Fibroblast of skin of left quadriceps (primary cell): ENCODE results near the gene CMTM4.
A peak's percentile ranks its signal among the peaks of the same experiment; 100 is the strongest.
"Not testable (repeated sequence)": the region's sequence is repeated elsewhere in the genome, so short reads cannot be mapped to it uniquely, and the experiment has no call there.

Experiments used
- DNase-seq, 2 experiments: peaks; one replicate each; pipeline ENCODE4 v3.0.0-alpha.2; 2013; ENCODE audit warnings: low read depth in 2 of 2

The CMTM4 gene

GRCh38 chr16:66592814-66593213 lies 103.7 kb downstream of the CMTM4 start:
- no peak for DNase-seq

- no peak for DNase-seq
Observed at GRCh38 chr16:66592241-66592640, 104.3 kb downstream of the CMTM4 start.

- DNase-seq, result no peak
Observed at GRCh38 chr16:66591018-66591417, 105.5 kb downstream of the CMTM4 start.

GRCh38 chr16:66590322-66590721 lies 106.2 kb downstream of the CMTM4 start:
- DNase-seq, result no peak

- no peak for DNase-seq
Observed at GRCh38 chr16:66588981-66589713, 107.4 kb downstream of the CMTM4 start.

- DNase-seq, result no peak
Observed at GRCh38 chr16:66587881-66588600, 108.5 kb downstream of the CMTM4 start.

GRCh38 chr16:66585481-66586239 lies 110.9 kb downstream of the CMTM4 start:
- no peak for DNase-seq

GRCh38 chr16:66581246-66581952 lies 115.1 kb downstream of the CMTM4 start:
- DNase-seq, result no peak

- peak; percentile 51 for DNase-seq
Observed at GRCh38 chr16:66580605-66581209, 115.8 kb downstream of the CMTM4 start.

- DNase-seq, result no peak
Observed at GRCh38 chr16:66578651-66579531, 117.7 kb downstream of the CMTM4 start, which contains the start of gene CMTM2. TSS of gene CMTM2 (plus strand) at chr16:66579463. CDS start at chr16:66579608, 145 bp downstream.

- no peak for DNase-seq
Observed at GRCh38 chr16:66576296-66576695, 120.2 kb downstream of the CMTM4 start.

- no peak for DNase-seq
Observed at GRCh38 chr16:66575060-66575459, 121.5 kb downstream of the CMTM4 start.

GRCh38 chr16:66574531-66574930 lies 122.0 kb downstream of the CMTM4 start:
- no peak for DNase-seq

- no peak for DNase-seq
Observed at GRCh38 chr16:66574081-66574480, 122.5 kb downstream of the CMTM4 start.

GRCh38 chr16:66572356-66572755 lies 124.2 kb downstream of the CMTM4 start:
- no peak for DNase-seq

- no peak for DNase-seq
Observed at GRCh38 chr16:66569827-66570405, 126.6 kb downstream of the CMTM4 start.

GRCh38 chr16:66569131-66569530 lies 127.4 kb downstream of the CMTM4 start:
- no peak for DNase-seq

- no peak for DNase-seq
Observed at GRCh38 chr16:66568355-66568754, 128.2 kb downstream of the CMTM4 start.

GRCh38 chr16:66567270-66567669 lies 129.3 kb downstream of the CMTM4 start:
- not testable (repeated sequence) for DNase-seq
